ENCODE results near the gene PRR20G.

PRR20G gene

DNA sequence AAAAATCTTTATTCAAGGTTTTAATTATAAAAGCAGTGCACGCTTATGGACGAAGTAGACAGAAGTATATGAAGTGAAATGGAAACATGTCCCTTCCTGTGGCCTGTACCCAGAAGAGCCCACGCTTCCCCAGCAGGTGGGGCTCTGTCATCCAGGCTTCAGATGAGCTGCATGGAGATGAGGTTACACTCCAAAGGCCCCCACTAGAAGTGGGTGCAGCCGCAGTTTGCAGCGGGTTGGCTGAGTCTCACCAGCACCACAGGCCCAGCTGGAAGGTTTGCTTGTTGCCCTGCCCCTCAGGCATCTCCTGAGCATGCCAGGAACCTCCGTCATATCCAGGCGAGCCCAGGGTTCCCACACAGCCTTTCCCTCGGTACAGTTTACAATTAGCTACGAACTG, 33.1 kb downstream of the PRR20G start:
- no peaks in the 10 kb centered on the region for H3K36me3 ChIP-seq (ENCODE audit: insufficient read depth, low read length)
- no peak for TF ChIP-seq EZH2 (IDR thresholded peaks at IDR 0.05; ENCODE audit: borderline replicate concordance, low read length)
- TF ChIP-seq, protein P1, sequence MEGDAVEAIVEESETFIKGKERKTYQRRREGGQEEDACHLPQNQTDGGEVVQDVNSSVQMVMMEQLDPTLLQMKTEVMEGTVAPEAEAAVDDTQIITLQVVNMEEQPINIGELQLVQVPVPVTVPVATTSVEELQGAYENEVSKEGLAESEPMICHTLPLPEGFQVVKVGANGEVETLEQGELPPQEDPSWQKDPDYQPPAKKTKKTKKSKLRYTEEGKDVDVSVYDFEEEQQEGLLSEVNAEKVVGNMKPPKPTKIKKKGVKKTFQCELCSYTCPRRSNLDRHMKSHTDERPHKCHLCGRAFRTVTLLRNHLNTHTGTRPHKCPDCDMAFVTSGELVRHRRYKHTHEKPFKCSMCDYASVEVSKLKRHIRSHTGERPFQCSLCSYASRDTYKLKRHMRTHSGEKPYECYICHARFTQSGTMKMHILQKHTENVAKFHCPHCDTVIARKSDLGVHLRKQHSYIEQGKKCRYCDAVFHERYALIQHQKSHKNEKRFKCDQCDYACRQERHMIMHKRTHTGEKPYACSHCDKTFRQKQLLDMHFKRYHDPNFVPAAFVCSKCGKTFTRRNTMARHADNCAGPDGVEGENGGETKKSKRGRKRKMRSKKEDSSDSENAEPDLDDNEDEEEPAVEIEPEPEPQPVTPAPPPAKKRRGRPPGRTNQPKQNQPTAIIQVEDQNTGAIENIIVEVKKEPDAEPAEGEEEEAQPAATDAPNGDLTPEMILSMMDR (IDR thresholded peaks at IDR 0.05; ENCODE audit: low read length), result peak; percentile 24; the same call in 1 of the 2 replicates
- H3K9me3 ChIP-seq (ENCODE audit: low read length), result 0 out of 2 replicates have a peak, but pooled peaks cover 4% of the 10 kb centered on the region

DNA sequence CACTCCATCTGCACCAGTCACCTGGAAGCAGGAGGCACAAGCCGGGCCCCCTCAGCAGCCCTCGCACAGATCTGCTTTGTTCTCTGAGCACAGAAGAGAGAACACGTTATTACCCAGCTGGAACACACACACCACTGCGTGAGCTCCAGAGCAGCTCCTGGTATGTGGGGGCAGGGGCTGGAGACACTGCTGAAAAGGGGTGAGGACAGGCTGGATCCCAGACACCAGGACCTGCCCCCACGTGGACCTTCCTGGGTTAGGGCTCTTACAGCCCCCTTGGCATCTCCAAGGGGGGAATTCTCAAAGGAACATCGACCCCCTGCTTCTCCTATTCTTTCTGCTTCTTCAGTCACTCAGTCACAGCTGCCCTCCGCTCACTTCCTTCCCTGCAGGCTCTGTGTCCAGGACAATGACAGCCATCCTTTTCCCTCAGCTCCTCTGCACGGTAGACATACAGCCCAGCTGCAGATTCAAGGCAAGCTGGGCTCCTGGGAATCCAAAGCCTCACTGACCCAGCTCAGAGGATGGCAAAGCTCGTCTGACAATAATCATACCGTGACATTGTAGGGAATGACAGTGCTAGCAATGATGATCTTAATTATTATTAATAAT, 33.7 kb downstream of the PRR20G start:
- Histone ChIP-seq H2AFZ (ENCODE audit: low read length) (no peak overlapping the region), H3K36me3 (ENCODE audit: insufficient read depth, low read length) (no peaks in the 10 kb centered on the region), H3F3A (ENCODE audit: insufficient read depth, low read length) (no peaks in the 10 kb centered on the region), H3K4me2 (ENCODE audit: low read length) (no peak overlapping the region), H4K20me1 (ENCODE audit: insufficient read depth, low read length) (no peaks in the 10 kb centered on the region), H3K9ac (ENCODE audit: low read length) (no peak overlapping the region), H3K79me2 (ENCODE audit: insufficient read depth, low read length) (no peaks in the 10 kb centered on the region), H3K4me3 (ENCODE audit: low read depth, low read length, poor library complexity, severe bottlenecking) (no peak overlapping the region), H3K4me1 (ENCODE audit: insufficient read depth, low read length, severe bottlenecking) (no peaks in the 10 kb centered on the region), H3K27ac (ENCODE audit: low read depth, low read length, poor library complexity, severe bottlenecking) (no peak overlapping the region), H3K27me3 (ENCODE audit: insufficient read depth, low read length) (no peaks in the 10 kb centered on the region), H3K9me2 (ENCODE audit: low read depth, low read length) (no peaks in the 10 kb centered on the region), H3K9me3 (ENCODE audit: low read length) (peaks cover 5% of the 10 kb centered on the region; the same call in 1 of the 2 replicates)
- TF ChIP-seq, protein P1 (IDR thresholded peaks at IDR 0.05; ENCODE audit: low read length), result no peak
- no peak for TF ChIP-seq EZH2 (IDR thresholded peaks at IDR 0.05; ENCODE audit: borderline replicate concordance, low read length)

More for the DNA sequence above, 33.1 kb downstream of the PRR20G start:
- Histone ChIP-seq H3F3A (ENCODE audit: insufficient read depth, low read length) (no peaks in the 10 kb centered on the region), H2AFZ (ENCODE audit: low read length) (no peak overlapping the region), H4K20me1 (ENCODE audit: insufficient read depth, low read length) (no peaks in the 10 kb centered on the region), H3K27ac (ENCODE audit: low read depth, low read length, poor library complexity, severe bottlenecking) (no peak overlapping the region), H3K4me2 (ENCODE audit: low read length) (no peak overlapping the region), H3K4me3 (ENCODE audit: low read depth, low read length, poor library complexity, severe bottlenecking) (no peak overlapping the region), H3K27me3 (ENCODE audit: insufficient read depth, low read length) (no peaks in the 10 kb centered on the region), H3K9ac (ENCODE audit: low read length) (no peak overlapping the region), H3K4me1 (ENCODE audit: insufficient read depth, low read length, severe bottlenecking) (no peaks in the 10 kb centered on the region), H3K9me2 (ENCODE audit: low read depth, low read length) (no peaks in the 10 kb centered on the region), H3K79me2 (ENCODE audit: insufficient read depth, low read length) (no peaks in the 10 kb centered on the region)

DNA sequence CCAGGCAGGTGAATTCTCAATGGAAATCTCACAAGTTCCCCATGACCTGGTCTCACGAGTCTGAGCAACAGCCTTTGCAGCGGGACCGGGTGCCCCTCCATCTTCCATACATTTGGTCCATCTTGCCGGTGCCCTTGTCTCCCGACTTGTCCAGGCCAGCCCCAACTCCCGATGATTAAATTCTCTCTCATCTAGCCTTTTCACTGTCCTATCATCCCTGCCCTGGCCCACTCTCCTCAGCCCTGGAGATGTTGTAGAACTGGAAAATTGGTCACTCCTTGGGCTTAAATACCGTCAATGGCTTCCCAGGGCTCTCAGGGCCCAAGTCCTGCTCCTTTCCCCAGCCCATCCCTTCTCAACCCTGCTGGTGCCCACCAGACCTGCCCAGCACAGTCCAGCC, 34.4 kb downstream of the PRR20G start:
- Histone ChIP-seq H3K27ac (ENCODE audit: low read depth, low read length, poor library complexity, severe bottlenecking) (no peak overlapping the region), H3K4me3 (ENCODE audit: low read depth, low read length, poor library complexity, severe bottlenecking) (no peak overlapping the region), H3K4me2 (ENCODE audit: low read length) (no peak overlapping the region), H4K20me1 (ENCODE audit: insufficient read depth, low read length) (no peaks in the 10 kb centered on the region), H3K9me2 (ENCODE audit: low read depth, low read length) (no peaks in the 10 kb centered on the region), H3K79me2 (ENCODE audit: insufficient read depth, low read length) (no peaks in the 10 kb centered on the region), H2AFZ (ENCODE audit: low read length) (no peak overlapping the region), H3K36me3 (ENCODE audit: insufficient read depth, low read length) (no peaks in the 10 kb centered on the region), H3F3A (ENCODE audit: insufficient read depth, low read length) (no peaks in the 10 kb centered on the region), H3K9me3 (ENCODE audit: low read length) (peaks cover 10% of the 10 kb centered on the region), H3K9ac (ENCODE audit: low read length) (no peak overlapping the region), H3K27me3 (ENCODE audit: insufficient read depth, low read length) (no peaks in the 10 kb centered on the region), H3K4me1 (ENCODE audit: insufficient read depth, low read length, severe bottlenecking) (no peaks in the 10 kb centered on the region)
- no peak for TF ChIP-seq EZH2 (IDR thresholded peaks at IDR 0.05; ENCODE audit: borderline replicate concordance, low read length)
- TF ChIP-seq, protein P1 (IDR thresholded peaks at IDR 0.05; ENCODE audit: low read length), result no peak

Measured in OCI-LY1 (cell line).